OCI-LY1 (cell line): ENCODE data around the gene HECTD2.

ENCODE experiments used
- CTCF ChIP-seq: fragments of 200-600 bp; sonication (generic), shearing (Covaris generic); IDR thresholded peaks from 2 replicates; pipeline ENCODE4 v1.5.1; 2017; ENCODE audit warnings: mild to moderate bottlenecking, antibody characterized with exemption, low read length, moderate library complexity, mixed read lengths
- EZH2 ChIP-seq: fragments of 200-600 bp; sonication (generic), shearing (Covaris generic); IDR thresholded peaks from 2 replicates; pipeline ENCODE4 v1.8.0; 2017; ENCODE audit warnings: borderline replicate concordance, mixed run types, mild to moderate bottlenecking, antibody characterized with exemption, low read length, moderate library complexity, mixed read lengths

GRCh38 chr10:91557651-91558111, 147.5 kb downstream of the HECTD2 start:
- no peak for TF ChIP-seq EZH2
- TF ChIP-seq CTCF: no peak
